GM12801 (cell line): ENCODE measurements around the gene ABCA1.

Experiments
- CTCF ChIP-seq: IDR thresholded peaks from one replicate; pipeline ENCODE4 v1.5.1; 2011; ENCODE audit warnings: control low read depth; ENCODE audit not compliant: insufficient read length; ENCODE audit errors: extremely low read depth

The ABCA1 gene

GRCh38 chr9:104892701-104893100 is 35.3 kb downstream of the ABCA1 start:
- TF ChIP-seq CTCF = no peak

GRCh38 chr9:104890433-104890770 is 37.6 kb downstream of the ABCA1 start:
- no peak for TF ChIP-seq CTCF

GRCh38 chr9:104885818-104886709 is 41.9 kb downstream of the ABCA1 start:
- TF ChIP-seq CTCF = no peak

- TF ChIP-seq CTCF = no peak
These were observed 44.8 kb downstream of the ABCA1 start for GRCh38 chr9:104883169-104883568.

- no peak for TF ChIP-seq CTCF
These were observed 45.4 kb downstream of the ABCA1 start for GRCh38 chr9:104882566-104882965.

GRCh38 chr9:104882086-104882485 is 45.9 kb downstream of the ABCA1 start:
- no peak for TF ChIP-seq CTCF

- TF ChIP-seq CTCF = no peak
These were observed 48.2 kb downstream of the ABCA1 start for GRCh38 chr9:104879555-104880309.
